ENCODE measurements around the gene SERGEF. TPM values are rescaled to one million over a fixed set of nuclear protein-coding genes. Genes with fewer than 3 reads are reported as not detected.

SERGEF gene
- total RNA-seq, 1 experiment from 2014 or later, result 31.4 TPM

- no peak overlapping the region for H3K56ac ChIP-seq (ENCODE audit: insufficient read length, low read depth, low read length)
- no peaks in the 10 kb centered on the region for H3K79me1 ChIP-seq (ENCODE audit: insufficient read depth, low read depth, low read length, poor library complexity, severe bottlenecking)
- H3K27me3 Mint-ChIP-seq (ENCODE audit: low read depth), result peaks cover 3% of the 10 kb centered on the region
- H3K23me2 ChIP-seq (ENCODE audit: insufficient read length, low read depth, low read length, poor library complexity, severe bottlenecking), result no peaks in the 10 kb centered on the region
- no peaks in the 10 kb centered on the region for H4K20me1 ChIP-seq (ENCODE audit: control insufficient read depth, insufficient read depth, insufficient read length)
- H3K27ac ChIP-seq (ENCODE audit: insufficient read length, low read depth, low read length), result no peak overlapping the region
- H3K4ac ChIP-seq (ENCODE audit: low read depth, low read length), result no peak overlapping the region
- no peaks in the 10 kb centered on the region for H3K9me3 ChIP-seq (ENCODE audit: control insufficient read depth, low read depth, low read length)
- no peak overlapping the region for H3K4me2 ChIP-seq (ENCODE audit: insufficient read depth, insufficient read length, low read length)
- no peak overlapping the region for H2BK5ac ChIP-seq (ENCODE audit: insufficient read length, low read length)
- no peak overlapping the region; a peak in 1 of 7 replicates for H3K27ac Mint-ChIP-seq
- no CpG with 5 or more reads among the region's 13 CpGs for WGBS (ENCODE audit: extremely low coverage, insufficient read length, low lambda C conversion rate)
- H3K4me1 ChIP-seq (ENCODE audit: insufficient read depth, low read length), result no peaks in the 10 kb centered on the region
- no peaks in the 10 kb centered on the region; a peak in 1 of 4 replicates for H3K4me1 Mint-ChIP-seq
- no peak overlapping the region for H3K18ac ChIP-seq (ENCODE audit: insufficient read length, low read depth, low read length)
- H3K4me3 Mint-ChIP-seq, result no peak overlapping the region
- H4K8ac ChIP-seq (replicated peaks; ENCODE audit: insufficient read length, low read depth, low read length), result no peak overlapping the region
- no peaks in the 10 kb centered on the region for H3K27me3 ChIP-seq (ENCODE audit: insufficient read depth, low read length)
- H2BK20ac ChIP-seq (ENCODE audit: low read depth, low read length, poor library complexity, severe bottlenecking), result no peak overlapping the region
- H4K91ac ChIP-seq (ENCODE audit: insufficient read length, low read depth, low read length), result no peak overlapping the region
- no peak overlapping the region for H2BK12ac ChIP-seq (ENCODE audit: insufficient read length, low read depth, low read length)
- no peak overlapping the region for H3K14ac ChIP-seq (ENCODE audit: insufficient read depth, low read length)
- H2AFZ ChIP-seq (ENCODE audit: low read length), result no peak overlapping the region
- no peak overlapping the region for H2AK5ac ChIP-seq (ENCODE audit: insufficient read length, low read length)
- H4K5ac ChIP-seq (ENCODE audit: insufficient read length, low read depth, low read length), result no peak overlapping the region
- H3K23ac ChIP-seq (ENCODE audit: insufficient read length, low read depth, low read length), result no peak overlapping the region
- no peak overlapping the region for H3T11ph ChIP-seq (ENCODE audit: low read length)
- H3K9ac ChIP-seq (ENCODE audit: extremely low read depth, insufficient read length, low read length), result no peak overlapping the region
- no peaks in the 10 kb centered on the region for H3K36me3 Mint-ChIP-seq (ENCODE audit: insufficient read depth in 1 of 3, low read depth in 3 of 3)
- no peaks in the 10 kb centered on the region for H3K79me2 ChIP-seq (ENCODE audit: insufficient read depth, low read length)
- H3K9me3 Mint-ChIP-seq, result no peaks in the 10 kb centered on the region
- TF ChIP-seq CTCF (conservative IDR thresholded peaks at IDR 0.05), result no peak
- H2BK15ac ChIP-seq (ENCODE audit: low read depth, low read length), result no peak overlapping the region
- no peak for DNase-seq
- H2BK120ac ChIP-seq (ENCODE audit: low read depth, low read length, poor library complexity, severe bottlenecking), result no peak overlapping the region
Observed at GRCh38 chr11:17777738-17778091, 235.1 kb downstream of the SERGEF start.
